Lower lobe of right lung (tissue), 2 donors: ENCODE results near the gene ZNF462. TPM values are rescaled to one million over a fixed set of nuclear protein-coding genes. Genes with fewer than 3 reads are reported as not detected.

ENCODE experiments used
- ATAC-seq, 2 donors: fragments of 200-7000 bp; cut with Tn5 transposase; one replicate each; pipeline ENCODE4 v1.9.1; 2020 to 2022; ENCODE audit warnings: mild to moderate bottlenecking in 2 of 2, moderate library complexity in 2 of 2
- DNase-seq: peaks from one replicate; pipeline ENCODE4 v3.0.0-alpha.2; 2020
- H3K27ac ChIP-seq: fragments of 200-600 bp; one replicate; pipeline ENCODE4 v1.8.0; 2022
- H3K27me3 ChIP-seq: fragments of 200-600 bp; one replicate; pipeline ENCODE4 v1.8.0; 2022; ENCODE audit warnings: low read depth
- H3K36me3 ChIP-seq: fragments of 200-600 bp; one replicate; pipeline ENCODE4 v1.8.0; 2022; ENCODE audit warnings: mild to moderate bottlenecking
- H3K4me1 ChIP-seq: fragments of 200-600 bp; one replicate; pipeline ENCODE4 v1.8.0; 2022
- H3K4me3 ChIP-seq: fragments of 200-600 bp; one replicate; pipeline ENCODE4 v1.8.0; 2022; ENCODE audit warnings: mild to moderate bottlenecking
- H3K9me3 ChIP-seq: fragments of 200-600 bp; one replicate; pipeline ENCODE4 v1.8.0; 2022
- CTCF ChIP-seq: fragments of 200-600 bp; IDR thresholded peaks from one replicate; pipeline ENCODE4 v1.8.0; 2022; ENCODE audit warnings: antibody characterized with exemption, mild to moderate bottlenecking
- intact Hi-C: fragments of 100-400 bp; cut with DNase I; formaldehyde crosslinking; loops from one replicate; pipeline ENCODE4 v1.11.0; 2022
- total RNA-seq: library from RNA; stranded (reverse); fragmentation: NEBNext Ultra II Directional; extraction: Animal tissue kit (Norgen Biotek cat#: 25700); gene quantifications from one replicate; pipeline ENCODE4 v1.2.1, GENCODE V29; 2021
- donor health status: DM: no; HTN: yes; CAD: no; lungs with severe emphysema.

The ZNF462 gene
- total RNA-seq, 1 donor from 2014 or later, result 24.4 TPM

- Histone ChIP-seq H3K36me3 (no peaks in the 10 kb centered on the region), H3K4me3 (no peak overlapping the region), H3K9me3 (no peaks in the 10 kb centered on the region), H3K27ac (no peak overlapping the region), H3K27me3 (no peaks in the 10 kb centered on the region), H3K4me1 (no peaks in the 10 kb centered on the region)
- intact Hi-C loops, result no loop called here
- no peak for TF ChIP-seq CTCF
- DNase-seq (no peak), ATAC-seq (no peak)
Measured at GRCh38 chr9:106828070-106828469, 34.9 kb upstream of the ZNF462 start.

- Histone ChIP-seq H3K4me1 (no peaks in the 10 kb centered on the region), H3K27me3 (no peaks in the 10 kb centered on the region), H3K36me3 (no peaks in the 10 kb centered on the region), H3K4me3 (no peak overlapping the region), H3K27ac (no peak overlapping the region), H3K9me3 (no peaks in the 10 kb centered on the region)
- TF ChIP-seq CTCF, result no peak
- DNase-seq (no peak), ATAC-seq (no peak)
- intact Hi-C loops, result no loop called here
Measured at GRCh38 chr9:106828965-106829364, 34.0 kb upstream of the ZNF462 start.

GRCh38 chr9:106829666-106830408 is 33.1 kb upstream of the ZNF462 start:
- ATAC-seq (no peak), DNase-seq (no peak)
- Histone ChIP-seq H3K4me3 (no peak overlapping the region), H3K4me1 (no peaks in the 10 kb centered on the region), H3K9me3 (no peaks in the 10 kb centered on the region), H3K27ac (peak overlapping the region; percentile 24), H3K27me3 (no peaks in the 10 kb centered on the region), H3K36me3 (no peaks in the 10 kb centered on the region)
- intact Hi-C loops, result no loop called here
- TF ChIP-seq CTCF, result no peak

GRCh38 chr9:106830527-106831150 is 32.3 kb upstream of the ZNF462 start:
- peak overlapping the region; percentile 24 for H3K27ac ChIP-seq
- no peaks in the 10 kb centered on the region for H3K9me3 ChIP-seq
- H3K36me3 ChIP-seq, result no peaks in the 10 kb centered on the region
- DNase-seq (no peak), ATAC-seq (peak in 1 of 2 donors; percentile 60)
- H3K4me1 ChIP-seq, result no peaks in the 10 kb centered on the region
- intact Hi-C loops, result no loop called here
- TF ChIP-seq CTCF, result no peak
- H3K27me3 ChIP-seq, result no peaks in the 10 kb centered on the region
- no peak overlapping the region for H3K4me3 ChIP-seq

- TF ChIP-seq CTCF, result no peak
- Histone ChIP-seq H3K36me3 (no peaks in the 10 kb centered on the region), H3K27me3 (no peaks in the 10 kb centered on the region), H3K4me1 (no peaks in the 10 kb centered on the region), H3K27ac (no peak overlapping the region), H3K4me3 (no peak overlapping the region), H3K9me3 (no peaks in the 10 kb centered on the region)
- intact Hi-C loops, result no loop called here
- DNase-seq, result no peak
- ATAC-seq, result no peak
Measured at GRCh38 chr9:106834888-106835287, 28.1 kb upstream of the ZNF462 start.
